ENCODE data around the gene RIOK2. TPM values are rescaled to one million over a fixed set of nuclear protein-coding genes. Genes with fewer than 3 reads are reported as not detected.
A peak's percentile ranks its signal among the peaks of the same experiment; 100 is the strongest.
"Not testable (repeated sequence)": the region's sequence is repeated elsewhere in the genome, so short reads cannot be mapped to it uniquely, and the experiment has no call there.

RIOK2 gene
- polyA plus RNA-seq, 4 donors, result 34.9 to 55.8 (median 38.8) TPM

DNA sequence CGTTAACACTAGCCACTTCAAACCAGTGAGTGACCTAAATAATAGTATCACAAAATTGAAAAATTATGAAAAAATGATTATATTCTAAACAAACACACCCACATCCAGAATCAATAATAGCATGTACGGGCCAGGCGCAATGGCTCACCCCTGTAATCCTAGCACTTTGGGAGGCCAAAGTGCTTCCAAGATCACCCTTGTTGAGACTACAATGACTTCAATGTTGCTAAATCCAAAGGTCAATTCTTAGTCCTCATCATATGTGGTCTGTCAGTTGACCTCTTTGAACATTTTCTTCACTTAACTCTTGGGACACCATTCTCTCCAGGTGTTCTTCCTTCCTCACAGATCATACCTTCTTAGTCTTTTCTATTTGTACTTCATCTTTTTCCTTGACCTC lies 11.3 kb downstream of the RIOK2 start:
- no peak for DNase-seq (ENCODE audit: low read depth in 4 of 4, low spot score in 2 of 4)

- DNase-seq (ENCODE audit: low read depth in 4 of 4, low spot score in 2 of 4), result no peak
Measured at GRCh38 chr5:97167435-97167834, 15.6 kb downstream of the RIOK2 start.

GRCh38 chr5:97165726-97166125 lies 17.3 kb downstream of the RIOK2 start:
- DNase-seq (ENCODE audit: low read depth in 4 of 4, low spot score in 2 of 4), result no peak

DNA sequence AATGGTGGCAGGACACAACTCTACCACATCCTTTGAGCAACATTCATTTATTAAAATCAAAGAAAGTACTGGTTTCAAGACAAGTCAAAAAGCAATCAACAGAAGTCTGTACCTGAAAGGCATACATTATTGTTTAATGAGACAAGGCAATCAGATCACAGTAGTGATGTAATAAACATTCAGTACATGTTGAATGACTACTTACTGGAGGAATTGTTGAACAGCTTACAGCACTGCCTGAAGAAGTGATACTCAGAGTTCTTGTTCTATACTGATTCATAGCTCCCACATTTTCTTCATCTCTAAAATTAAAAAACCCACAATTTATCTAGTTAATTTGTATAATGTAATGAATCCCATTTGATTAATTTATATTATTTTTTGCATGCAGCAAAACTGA lies 18.2 kb downstream of the RIOK2 start:
- no peak for DNase-seq (ENCODE audit: low read depth in 4 of 4, low spot score in 2 of 4)

DNA sequence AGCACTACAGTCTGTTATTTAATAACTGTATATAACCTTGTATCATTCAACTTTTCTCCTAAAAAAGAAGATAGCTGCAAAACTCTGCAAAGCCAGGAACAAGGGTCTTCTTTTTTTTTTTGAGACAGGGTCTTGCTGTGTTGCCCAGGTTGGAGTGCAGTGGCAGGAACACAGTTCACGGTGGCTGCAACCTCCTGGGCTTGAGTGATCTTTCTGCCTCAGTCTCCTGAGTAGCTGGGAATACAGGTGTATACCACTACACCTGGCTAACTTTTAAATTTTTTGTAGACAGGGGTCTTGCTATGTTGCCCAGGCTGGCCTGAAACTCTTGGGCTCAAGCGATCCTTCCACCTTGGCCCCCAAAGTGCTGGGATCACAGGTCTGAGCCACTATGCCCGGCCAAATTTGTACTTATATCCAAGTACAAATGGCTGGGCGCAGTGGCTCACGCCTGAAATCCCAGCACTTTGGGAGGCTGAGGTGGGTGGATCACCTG lies 19.2 kb downstream of the RIOK2 start:
- DNase-seq (ENCODE audit: low read depth in 4 of 4, low spot score in 2 of 4), result no peak

DNA sequence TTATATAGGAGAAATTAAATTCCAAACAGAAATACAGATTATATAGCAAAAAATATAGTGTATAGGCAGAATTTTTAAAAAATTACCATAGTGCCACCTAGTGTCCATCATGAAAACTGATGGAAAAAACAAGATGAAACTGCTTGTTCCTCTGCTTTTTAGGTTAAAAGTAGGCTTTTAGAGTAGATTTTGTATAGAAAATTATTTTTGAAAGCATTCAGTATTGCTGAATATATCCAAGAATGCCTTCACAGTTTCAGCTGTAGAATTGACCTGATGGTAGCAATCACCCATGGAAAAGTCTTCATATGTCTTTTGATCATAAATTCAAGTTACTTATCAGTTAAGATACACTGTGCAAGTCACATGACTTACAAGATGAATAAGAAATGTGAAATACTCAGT lies 19.7 kb downstream of the RIOK2 start:
- no peak for DNase-seq (ENCODE audit: low read depth in 4 of 4, low spot score in 2 of 4)

GRCh38 chr5:97162045-97162444 lies 21.0 kb downstream of the RIOK2 start:
- DNase-seq (ENCODE audit: low read depth in 4 of 4, low spot score in 2 of 4), result peak in 3 of 4 donors; percentile 49 to 66 (median 56)

DNA sequence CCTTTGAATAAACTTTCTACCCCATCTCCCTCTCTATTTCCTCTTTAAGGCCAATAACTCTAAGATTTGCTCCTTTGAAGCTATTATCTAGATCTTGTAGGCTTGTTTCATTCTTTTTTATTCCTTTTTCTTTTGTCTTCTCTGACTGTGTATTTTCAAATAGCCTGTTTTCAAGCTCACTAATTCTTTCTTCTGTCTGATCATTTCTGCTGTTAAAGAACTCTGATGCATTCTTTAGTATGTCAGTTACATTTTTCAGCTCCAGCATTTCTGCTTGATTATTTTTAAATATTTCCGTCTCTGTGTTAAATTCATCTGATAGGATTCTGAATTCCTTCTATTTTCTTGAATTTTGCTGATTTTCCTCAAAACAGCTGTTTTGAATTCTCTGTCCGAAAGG lies 25.4 kb downstream of the RIOK2 start:
- no peak for DNase-seq (ENCODE audit: low read depth in 4 of 4, low spot score in 2 of 4)

GRCh38 chr5:97151370-97151769 lies 31.7 kb downstream of the RIOK2 start:
- DNase-seq (ENCODE audit: low read depth in 4 of 4, low spot score in 2 of 4), result no peak

DNA sequence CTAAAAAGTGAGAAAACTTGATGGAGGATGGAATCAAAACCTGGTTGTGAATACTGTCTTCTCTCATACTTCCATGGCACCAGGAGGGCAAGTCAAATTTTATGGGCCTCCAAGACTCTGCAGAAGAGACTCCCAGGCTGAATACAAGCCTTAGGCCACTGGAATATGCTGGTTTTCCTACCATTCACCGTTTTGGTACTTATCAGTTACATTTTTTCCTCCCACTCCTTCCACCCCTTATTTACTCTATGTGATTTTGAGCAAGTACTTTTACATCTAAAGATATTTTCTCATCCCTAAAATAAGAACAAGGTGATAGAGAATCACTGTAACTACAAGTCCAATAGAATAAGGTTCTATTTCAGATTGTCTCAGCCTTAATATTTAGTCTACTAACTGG lies 32.6 kb downstream of the RIOK2 start:
- no peak for DNase-seq (ENCODE audit: low read depth in 4 of 4, low spot score in 2 of 4)

DNA sequence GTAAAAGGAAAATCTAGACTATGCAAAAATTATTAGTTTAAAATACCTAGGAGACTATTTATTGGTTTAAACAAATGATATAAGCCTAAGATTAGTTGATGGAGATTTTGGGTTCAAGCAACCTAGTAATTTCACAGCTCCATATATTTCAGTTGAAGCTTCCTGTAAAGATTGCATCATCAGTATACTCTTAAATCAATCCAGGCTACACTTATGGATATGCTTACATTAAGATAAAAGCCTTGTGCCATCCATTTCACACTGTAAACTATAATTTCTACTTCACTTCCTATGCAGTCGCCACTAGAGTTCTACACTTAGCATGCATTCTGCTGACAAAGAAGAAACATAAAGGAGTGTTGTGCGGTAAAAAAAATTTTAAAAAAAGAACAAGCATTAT lies 33.3 kb downstream of the RIOK2 start:
- DNase-seq (ENCODE audit: low read depth in 4 of 4, low spot score in 2 of 4), result no peak

GRCh38 chr5:97148288-97148687 lies 34.8 kb downstream of the RIOK2 start:
- DNase-seq (ENCODE audit: low read depth in 4 of 4, low spot score in 2 of 4), result no peak

DNA sequence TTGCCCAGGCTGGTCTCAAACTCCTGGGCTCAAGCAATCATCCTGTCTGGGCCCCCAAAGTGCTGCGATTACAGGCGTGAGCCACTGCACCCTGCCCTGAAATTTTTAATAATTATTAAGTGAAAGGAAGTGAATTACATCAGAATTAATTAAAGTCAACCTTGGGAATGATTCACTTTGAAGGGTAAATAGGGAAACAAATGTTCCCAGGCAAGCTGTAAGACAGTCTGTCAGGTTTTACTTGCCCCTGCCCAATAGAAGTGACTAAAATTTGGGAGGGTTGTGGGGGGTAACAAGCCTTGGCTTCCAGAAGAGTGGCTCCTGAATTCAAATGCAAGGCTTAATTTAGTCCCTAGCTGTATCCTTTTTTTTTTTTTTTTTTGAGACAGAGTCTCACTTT lies 39.3 kb downstream of the RIOK2 start:
- DNase-seq (ENCODE audit: low read depth in 4 of 4, low spot score in 2 of 4), result no peak

DNA sequence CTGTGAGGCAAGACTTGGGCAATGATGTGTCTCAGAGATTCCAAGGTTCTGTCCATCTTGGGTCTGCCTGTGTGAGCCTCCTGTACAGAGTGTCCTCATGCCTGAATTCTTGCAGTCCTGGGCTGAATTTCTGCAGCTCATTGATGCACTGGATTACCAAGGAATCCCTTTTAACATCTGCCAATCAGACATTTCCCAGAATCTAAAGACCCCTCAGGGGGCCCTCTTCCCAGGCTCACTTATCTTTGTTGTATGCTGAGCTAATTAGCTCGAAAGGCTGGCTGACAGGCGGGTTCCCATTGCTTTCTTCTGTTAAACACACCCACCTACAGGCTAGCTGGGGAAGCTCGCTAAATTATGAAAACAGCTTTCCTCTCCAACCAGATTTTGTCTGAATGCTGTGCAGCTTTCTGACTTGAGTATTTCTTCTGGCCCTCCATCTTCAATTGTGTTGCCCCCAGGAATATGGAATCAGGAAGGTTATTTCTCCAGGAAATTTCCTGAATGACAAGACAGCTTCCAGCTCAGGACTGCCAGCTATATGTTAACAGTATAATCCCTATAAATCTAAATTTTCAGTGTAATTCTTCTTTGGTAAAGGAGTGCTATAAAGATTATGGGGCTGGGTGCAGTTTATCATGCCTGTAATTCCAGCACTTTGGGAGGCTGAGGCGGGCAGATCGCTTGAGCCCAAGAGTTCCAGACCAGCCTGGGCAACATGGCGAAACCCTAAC lies 40.4 kb downstream of the RIOK2 start, which contains the start of gene LIX1:
Gene LIX1 (minus strand): TSS at position 91 of the 734 bp plus-strand sequence. CDS start 35 bp downstream, at position 56.
- DNase-seq (ENCODE audit: low read depth in 4 of 4, low spot score in 2 of 4), result peak in 3 of 4 donors; percentile 23 to 35 (median 34)

DNA sequence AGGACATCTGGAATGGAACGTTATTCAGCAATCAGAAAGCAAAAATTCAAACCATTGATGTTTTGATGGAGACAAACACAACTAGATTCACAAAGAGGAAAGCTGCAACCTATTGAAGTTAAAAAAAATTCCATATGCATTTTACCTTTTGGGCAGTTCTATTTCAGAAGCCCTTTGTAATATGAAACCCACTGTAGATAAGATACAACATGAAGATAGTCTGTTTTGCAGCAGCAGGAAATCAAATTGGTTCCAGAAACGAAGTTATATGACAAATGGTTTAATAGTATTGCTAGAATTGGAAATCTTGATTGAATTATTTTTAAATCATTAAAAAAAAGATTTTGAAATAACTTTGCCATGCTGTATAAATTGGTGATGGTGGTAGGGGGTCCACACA lies 41.5 kb downstream of the RIOK2 start:
- no peak for DNase-seq (ENCODE audit: low read depth in 4 of 4, low spot score in 2 of 4)

GRCh38 chr5:97141031-97141430 lies 42.0 kb downstream of the RIOK2 start:
- DNase-seq (ENCODE audit: low read depth in 4 of 4, low spot score in 2 of 4), result no peak

GRCh38 chr5:97140250-97140649 lies 42.8 kb downstream of the RIOK2 start:
- DNase-seq (ENCODE audit: low read depth in 4 of 4, low spot score in 2 of 4), result not testable (repeated sequence)

DNA sequence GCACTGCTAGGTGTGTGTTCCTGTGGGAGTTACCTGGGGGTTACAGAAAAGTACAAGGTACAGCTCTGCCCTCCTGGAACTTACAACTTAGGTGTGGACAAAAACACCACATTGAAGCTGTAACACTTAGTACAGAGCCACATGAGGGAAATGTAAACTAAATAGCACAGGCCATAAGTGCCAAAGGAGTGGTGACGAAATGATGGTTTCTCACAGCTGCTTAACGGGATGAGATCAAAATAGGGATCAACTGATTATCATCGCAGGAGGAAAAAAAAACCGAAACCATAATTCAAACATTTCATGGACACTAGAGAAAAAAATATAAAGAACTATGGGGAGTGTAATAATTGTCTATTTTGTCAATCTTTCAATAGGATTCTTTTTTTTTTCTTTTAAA lies 46.6 kb downstream of the RIOK2 start:
- DNase-seq (ENCODE audit: low read depth in 4 of 4, low spot score in 2 of 4), result no peak

- no peak for DNase-seq (ENCODE audit: low read depth in 4 of 4, low spot score in 2 of 4)
Measured at GRCh38 chr5:97135868-97136267, 47.2 kb downstream of the RIOK2 start.

GRCh38 chr5:97134634-97135033 lies 48.4 kb downstream of the RIOK2 start:
- DNase-seq (ENCODE audit: low read depth in 4 of 4, low spot score in 2 of 4), result no peak

GRCh38 chr5:97133101-97133500 lies 49.9 kb downstream of the RIOK2 start:
- no peak for DNase-seq (ENCODE audit: low read depth in 4 of 4, low spot score in 2 of 4)

DNA sequence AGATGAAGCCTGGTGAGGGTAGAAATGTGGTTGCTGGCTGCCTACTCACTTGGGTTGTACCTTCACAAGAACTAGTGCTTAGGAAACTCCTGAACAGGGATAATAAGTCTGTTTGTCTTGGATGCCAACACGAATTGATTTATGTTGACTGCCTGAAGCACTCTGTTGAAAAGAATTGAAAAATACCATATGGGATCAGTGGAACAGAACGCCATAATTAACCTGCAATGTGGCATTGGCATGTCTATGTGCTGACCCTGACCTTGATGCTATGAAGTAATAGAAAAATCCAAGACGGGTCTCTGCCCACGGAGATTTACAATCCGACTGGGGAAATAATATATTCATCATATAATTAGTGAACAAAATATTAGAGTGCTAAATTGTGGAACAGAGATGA lies 51.1 kb downstream of the RIOK2 start:
- DNase-seq (ENCODE audit: low read depth in 4 of 4, low spot score in 2 of 4), result no peak

Data from left renal cortex interstitium (tissue), 4 donors.